ENCODE results near the gene RGS3. TPM values are rescaled to one million over a fixed set of nuclear protein-coding genes. Genes with fewer than 3 reads are reported as not detected.

The RGS3 gene
- total RNA-seq, 1 experiment from 2014 or later = 16.6 TPM

GRCh38 chr9:113646491-113646890 is 183.0 kb downstream of the RGS3 start (continued):
- TF ChIP-seq E2F4 (CRISPR knock-in tag; IDR thresholded peaks at IDR 0.05; ENCODE audit: borderline replicate concordance, low read depth) (no peak), FOXP1 (CRISPR knock-in tag; IDR thresholded peaks at IDR 0.05; ENCODE audit: borderline replicate concordance) (no peak), HMGA2 (CRISPR knock-in tag; IDR thresholded peaks at IDR 0.05) (no peak), ATF3 (CRISPR knock-in tag; conservative IDR thresholded peaks at IDR 0.05) (no peak), TCF7 (CRISPR knock-in tag; IDR thresholded peaks at IDR 0.05; ENCODE audit: low read depth) (no peak), MLX (CRISPR knock-in tag; IDR thresholded peaks at IDR 0.05) (no peak), E2F1 (CRISPR knock-in tag; IDR thresholded peaks at IDR 0.05) (no peak), JUN (CRISPR knock-in tag; IDR thresholded peaks at IDR 0.05) (no peak), ATF1 (CRISPR knock-in tag; IDR thresholded peaks at IDR 0.05) (no peak), ZNF317 (CRISPR knock-in tag; IDR thresholded peaks at IDR 0.05; ENCODE audit: borderline replicate concordance, low read depth) (no peak), NFYB (CRISPR knock-in tag; conservative IDR thresholded peaks at IDR 0.05; ENCODE audit: low read depth) (no peak), ETV6 (CRISPR knock-in tag; IDR thresholded peaks at IDR 0.05) (no peak)

Other genes with a start within 250 kb of the RGS3 start
- gene FKBP15, start 242.4 kb upstream of the RGS3 start, total RNA-seq (2021) = 13.5 to 14.9 TPM (median 13.9 TPM) in 3 replicates
- gene SLC31A1, start 242.2 kb upstream of the RGS3 start, total RNA-seq (2021) = 41.6 to 43.9 TPM (median 43.6 TPM) in 3 replicates
- gene CDC26, start 188.2 kb upstream of the RGS3 start, total RNA-seq (2021) = 36.9 to 39.8 TPM (median 37.0 TPM) in 3 replicates
- gene PRPF4, start 188.1 kb upstream of the RGS3 start, total RNA-seq (2021) = 29.0 to 32.4 TPM (median 30.4 TPM) in 3 replicates
- gene RNF183, start 160.4 kb upstream of the RGS3 start, total RNA-seq (2021) = 0.17 to 0.25 TPM (median 0.25 TPM) in 3 replicates
- 0.37 to 0.71 TPM (median 0.46 TPM) in 3 replicates for gene WDR31, start 123.5 kb upstream of the RGS3 start, total RNA-seq (2021)
- gene BSPRY, start 114.2 kb upstream of the RGS3 start, total RNA-seq (2021) = 6.4 to 8.0 TPM (median 7.2 TPM) in 3 replicates
- 15.7 to 17.2 TPM (median 16.6 TPM) in 3 replicates for gene HDHD3, start 86.7 kb upstream of the RGS3 start, total RNA-seq (2021)
- 14.7 to 15.9 TPM (median 15.5 TPM) in 3 replicates for gene ALAD, start 62.4 kb upstream of the RGS3 start, total RNA-seq (2021)
- gene POLE3, start 53.1 kb upstream of the RGS3 start, total RNA-seq (2021) = 39.7 to 43.6 TPM (median 42.4 TPM) in 3 replicates
- gene C9orf43, start 53.0 kb upstream of the RGS3 start, total RNA-seq (2021) = 0.28 to 0.46 TPM (median 0.30 TPM) in 3 replicates